ENCODE results near the gene PLXNA2.

Gene PLXNA2

GRCh38 chr1:208065862-208066261 is 178.3 kb downstream of the PLXNA2 start:
- H3K27ac ChIP-seq (ENCODE audit: low read depth, low read length) = no peak overlapping the region

GRCh38 chr1:208061632-208062031 is 182.6 kb downstream of the PLXNA2 start:
- no peaks in the 10 kb centered on the region for H3K4me1 ChIP-seq (ENCODE audit: control insufficient read depth, insufficient read depth, low read length)
- no peak overlapping the region for H3K4me3 ChIP-seq (ENCODE audit: low read length)
- no peak overlapping the region for H3K27ac ChIP-seq (ENCODE audit: low read depth, low read length)
- no peaks in the 10 kb centered on the region for H3K36me3 ChIP-seq (ENCODE audit: control insufficient read depth, insufficient read depth, low read length)
- H3K9ac ChIP-seq (ENCODE audit: low read length) = no peak overlapping the region
- H3K27me3 ChIP-seq (ENCODE audit: control insufficient read depth, insufficient read depth, low read length) = no peaks in the 10 kb centered on the region

More at GRCh38 chr1:208065862-208066261, 178.3 kb downstream of the PLXNA2 start:
- Histone ChIP-seq H3K4me1 (ENCODE audit: control insufficient read depth, insufficient read depth, low read length) (no peaks in the 10 kb centered on the region), H3K9ac (ENCODE audit: low read length) (no peak overlapping the region), H3K36me3 (ENCODE audit: control insufficient read depth, insufficient read depth, low read length) (peaks cover 2% of the 10 kb centered on the region), H3K4me3 (ENCODE audit: low read length) (no peak overlapping the region), H3K27me3 (ENCODE audit: control insufficient read depth, insufficient read depth, low read length) (no peaks in the 10 kb centered on the region)

GRCh38 chr1:208061118-208061517 is 183.1 kb downstream of the PLXNA2 start:
- H3K36me3 ChIP-seq (ENCODE audit: control insufficient read depth, insufficient read depth, low read length) = no peaks in the 10 kb centered on the region
- no peaks in the 10 kb centered on the region for H3K27me3 ChIP-seq (ENCODE audit: control insufficient read depth, insufficient read depth, low read length)
- no peak overlapping the region for H3K27ac ChIP-seq (ENCODE audit: low read depth, low read length)
- no peaks in the 10 kb centered on the region for H3K4me1 ChIP-seq (ENCODE audit: control insufficient read depth, insufficient read depth, low read length)
- H3K4me3 ChIP-seq (ENCODE audit: low read length) = no peak overlapping the region
- no peak overlapping the region for H3K9ac ChIP-seq (ENCODE audit: low read length)

GRCh38 chr1:208060215-208060869 is 183.8 kb downstream of the PLXNA2 start:
- no peaks in the 10 kb centered on the region for H3K4me1 ChIP-seq (ENCODE audit: control insufficient read depth, insufficient read depth, low read length)
- no peaks in the 10 kb centered on the region for H3K27me3 ChIP-seq (ENCODE audit: control insufficient read depth, insufficient read depth, low read length)
- no peak overlapping the region for H3K27ac ChIP-seq (ENCODE audit: low read depth, low read length)
- H3K4me3 ChIP-seq (ENCODE audit: low read length) = no peak overlapping the region
- no peak overlapping the region for H3K9ac ChIP-seq (ENCODE audit: low read length)
- H3K36me3 ChIP-seq (ENCODE audit: control insufficient read depth, insufficient read depth, low read length) = no peaks in the 10 kb centered on the region

GRCh38 chr1:208059409-208060001 is 184.7 kb downstream of the PLXNA2 start:
- no peak overlapping the region for H3K4me3 ChIP-seq (ENCODE audit: low read length)
- peaks cover 3% of the 10 kb centered on the region for H3K36me3 ChIP-seq (ENCODE audit: control insufficient read depth, insufficient read depth, low read length)
- no peak overlapping the region for H3K27ac ChIP-seq (ENCODE audit: low read depth, low read length)
- no peak overlapping the region for H3K9ac ChIP-seq (ENCODE audit: low read length)
- H3K4me1 ChIP-seq (ENCODE audit: control insufficient read depth, insufficient read depth, low read length) = no peaks in the 10 kb centered on the region
- H3K27me3 ChIP-seq (ENCODE audit: control insufficient read depth, insufficient read depth, low read length) = no peaks in the 10 kb centered on the region

GRCh38 chr1:208058756-208059155 is 185.4 kb downstream of the PLXNA2 start:
- no peaks in the 10 kb centered on the region for H3K4me1 ChIP-seq (ENCODE audit: control insufficient read depth, insufficient read depth, low read length)
- no peak overlapping the region for H3K27ac ChIP-seq (ENCODE audit: low read depth, low read length)
- H3K9ac ChIP-seq (ENCODE audit: low read length) = no peak overlapping the region
- no peaks in the 10 kb centered on the region for H3K27me3 ChIP-seq (ENCODE audit: control insufficient read depth, insufficient read depth, low read length)
- peaks cover 8% of the 10 kb centered on the region for H3K36me3 ChIP-seq (ENCODE audit: control insufficient read depth, insufficient read depth, low read length)
- H3K4me3 ChIP-seq (ENCODE audit: low read length) = no peak overlapping the region

- Histone ChIP-seq H3K4me3 (ENCODE audit: low read length) (no peak overlapping the region), H3K4me1 (ENCODE audit: control insufficient read depth, insufficient read depth, low read length) (no peaks in the 10 kb centered on the region), H3K36me3 (ENCODE audit: control insufficient read depth, insufficient read depth, low read length) (peaks cover 8% of the 10 kb centered on the region), H3K27me3 (ENCODE audit: control insufficient read depth, insufficient read depth, low read length) (no peaks in the 10 kb centered on the region), H3K27ac (ENCODE audit: low read depth, low read length) (no peak overlapping the region), H3K9ac (ENCODE audit: low read length) (no peak overlapping the region)
These were observed 185.9 kb downstream of the PLXNA2 start for GRCh38 chr1:208058267-208058666.

- peaks cover 12% of the 10 kb centered on the region for H3K36me3 ChIP-seq (ENCODE audit: control insufficient read depth, insufficient read depth, low read length)
- H3K27ac ChIP-seq (ENCODE audit: low read depth, low read length) = no peak overlapping the region
- no peaks in the 10 kb centered on the region for H3K4me1 ChIP-seq (ENCODE audit: control insufficient read depth, insufficient read depth, low read length)
- H3K9ac ChIP-seq (ENCODE audit: low read length) = no peak overlapping the region
- no peak overlapping the region for H3K4me3 ChIP-seq (ENCODE audit: low read length)
- no peaks in the 10 kb centered on the region for H3K27me3 ChIP-seq (ENCODE audit: control insufficient read depth, insufficient read depth, low read length)
These were observed 187.1 kb downstream of the PLXNA2 start for GRCh38 chr1:208057056-208057455.

- no peaks in the 10 kb centered on the region for H3K4me1 ChIP-seq (ENCODE audit: control insufficient read depth, insufficient read depth, low read length)
- peaks cover 15% of the 10 kb centered on the region for H3K36me3 ChIP-seq (ENCODE audit: control insufficient read depth, insufficient read depth, low read length)
- no peaks in the 10 kb centered on the region for H3K27me3 ChIP-seq (ENCODE audit: control insufficient read depth, insufficient read depth, low read length)
- H3K27ac ChIP-seq (ENCODE audit: low read depth, low read length) = no peak overlapping the region
- H3K9ac ChIP-seq (ENCODE audit: low read length) = no peak overlapping the region
- no peak overlapping the region for H3K4me3 ChIP-seq (ENCODE audit: low read length)
These were observed 188.6 kb downstream of the PLXNA2 start for GRCh38 chr1:208055535-208055934.

- no peaks in the 10 kb centered on the region for H3K27me3 ChIP-seq (ENCODE audit: control insufficient read depth, insufficient read depth, low read length)
- peaks cover 15% of the 10 kb centered on the region for H3K36me3 ChIP-seq (ENCODE audit: control insufficient read depth, insufficient read depth, low read length)
- no peak overlapping the region for H3K4me3 ChIP-seq (ENCODE audit: low read length)
- H3K9ac ChIP-seq (ENCODE audit: low read length) = no peak overlapping the region
- H3K4me1 ChIP-seq (ENCODE audit: control insufficient read depth, insufficient read depth, low read length) = no peaks in the 10 kb centered on the region
- H3K27ac ChIP-seq (ENCODE audit: low read depth, low read length) = no peak overlapping the region
These were observed 189.2 kb downstream of the PLXNA2 start for GRCh38 chr1:208054911-208055379.

- no peaks in the 10 kb centered on the region for H3K27me3 ChIP-seq (ENCODE audit: control insufficient read depth, insufficient read depth, low read length)
These were observed 189.7 kb downstream of the PLXNA2 start for GRCh38 chr1:208054485-208054884.

GRCh38 chr1:208053661-208054060 is 190.5 kb downstream of the PLXNA2 start:
- H3K27ac ChIP-seq (ENCODE audit: low read depth, low read length) = no peak overlapping the region
- H3K4me3 ChIP-seq (ENCODE audit: low read length) = no peak overlapping the region
- no peaks in the 10 kb centered on the region for H3K27me3 ChIP-seq (ENCODE audit: control insufficient read depth, insufficient read depth, low read length)
- no peaks in the 10 kb centered on the region for H3K4me1 ChIP-seq (ENCODE audit: control insufficient read depth, insufficient read depth, low read length)
- H3K9ac ChIP-seq (ENCODE audit: low read length) = no peak overlapping the region
- H3K36me3 ChIP-seq (ENCODE audit: control insufficient read depth, insufficient read depth, low read length) = peaks cover 15% of the 10 kb centered on the region

More at GRCh38 chr1:208054485-208054884, 189.7 kb downstream of the PLXNA2 start:
- H3K9ac ChIP-seq (ENCODE audit: low read length) = no peak overlapping the region
- no peak overlapping the region for H3K27ac ChIP-seq (ENCODE audit: low read depth, low read length)
- peaks cover 15% of the 10 kb centered on the region for H3K36me3 ChIP-seq (ENCODE audit: control insufficient read depth, insufficient read depth, low read length)
- H3K4me3 ChIP-seq (ENCODE audit: low read length) = no peak overlapping the region
- H3K4me1 ChIP-seq (ENCODE audit: control insufficient read depth, insufficient read depth, low read length) = no peaks in the 10 kb centered on the region

- no peak overlapping the region for H3K9ac ChIP-seq (ENCODE audit: low read length)
- H3K4me1 ChIP-seq (ENCODE audit: control insufficient read depth, insufficient read depth, low read length) = no peaks in the 10 kb centered on the region
- no peaks in the 10 kb centered on the region for H3K27me3 ChIP-seq (ENCODE audit: control insufficient read depth, insufficient read depth, low read length)
- no peak overlapping the region for H3K27ac ChIP-seq (ENCODE audit: low read depth, low read length)
- H3K4me3 ChIP-seq (ENCODE audit: low read length) = no peak overlapping the region
- H3K36me3 ChIP-seq (ENCODE audit: control insufficient read depth, insufficient read depth, low read length) = peaks cover 15% of the 10 kb centered on the region
These were observed 191.2 kb downstream of the PLXNA2 start for GRCh38 chr1:208052926-208053407.

Measured in rectal smooth muscle tissue (tissue), 1 donor.